IPS-20b (cell line): ENCODE measurements around the gene PPIF.

Source experiments
- H3K27ac ChIP-seq: one replicate; pipeline ENCODE4 v1.5.1; 2013; ENCODE audit warnings: low read length
- H3K27me3 ChIP-seq: 2 replicates; pipeline ENCODE4 v1.6.1; 2013; ENCODE audit warnings: mild to moderate bottlenecking, low read length, inconsistent platforms; ENCODE audit not compliant: insufficient read depth
- H3K36me3 ChIP-seq: 2 replicates; pipeline ENCODE4 v1.6.1; 2013; ENCODE audit warnings: low read depth, mild to moderate bottlenecking, inconsistent platforms, low read length, moderate library complexity; ENCODE audit not compliant: insufficient read depth
- H3K4me1 ChIP-seq: 2 replicates; pipeline ENCODE4 v1.6.1; 2013; ENCODE audit warnings: mild to moderate bottlenecking, control low read depth, inconsistent platforms, low read length, moderate library complexity; ENCODE audit not compliant: insufficient read depth
- H3K4me3 ChIP-seq: 2 replicates; pipeline ENCODE4 v1.5.1; 2013; ENCODE audit warnings: mild to moderate bottlenecking, low read length, inconsistent platforms
- H3K9ac ChIP-seq: 2 replicates; pipeline ENCODE4 v1.6.1; 2013; ENCODE audit warnings: low read depth, mild to moderate bottlenecking, inconsistent platforms, low read length, moderate library complexity
- H3K9me3 ChIP-seq: 2 replicates; pipeline ENCODE4 v1.6.1; 2013; ENCODE audit warnings: mild to moderate bottlenecking, low read depth, low read length, inconsistent platforms; ENCODE audit not compliant: insufficient read depth

The PPIF gene

DNA sequence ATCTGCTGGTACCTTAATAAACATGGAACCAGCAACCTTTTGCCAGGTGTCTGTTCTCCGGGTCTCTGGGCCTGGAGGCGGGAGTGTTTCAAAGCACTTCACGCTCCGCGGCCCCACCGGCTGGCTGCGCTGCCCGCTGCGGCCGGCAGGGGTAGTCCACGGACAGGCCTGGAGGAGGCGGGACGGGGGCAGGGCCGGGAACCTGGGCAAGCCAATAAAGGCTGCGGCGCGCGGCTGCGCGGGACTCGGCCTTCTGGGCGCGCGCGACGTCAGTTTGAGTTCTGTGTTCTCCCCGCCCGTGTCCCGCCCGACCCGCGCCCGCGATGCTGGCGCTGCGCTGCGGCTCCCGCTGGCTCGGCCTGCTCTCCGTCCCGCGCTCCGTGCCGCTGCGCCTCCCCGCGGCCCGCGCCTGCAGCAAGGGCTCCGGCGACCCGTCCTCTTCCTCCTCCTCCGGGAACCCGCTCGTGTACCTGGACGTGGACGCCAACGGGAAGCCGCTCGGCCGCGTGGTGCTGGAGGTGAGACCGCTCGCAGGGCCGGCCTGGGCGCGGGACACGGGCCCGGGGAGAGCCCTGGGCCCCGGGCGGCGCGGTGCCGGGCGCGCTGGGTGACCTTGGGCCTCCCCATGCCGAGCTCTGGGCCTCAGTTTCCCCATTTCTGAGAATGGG is at the start of gene PPIF:
TSS of gene PPIF (plus strand) at position 244 of the 668 bp plus-strand sequence. CDS start at position 324, 80 bp downstream.
- Histone ChIP-seq H3K9me3 (no peaks in the 10 kb centered on the region), H3K9ac (peak within 1 kb of the TSS; percentile 80), H3K36me3 (peaks cover 37% of the 10 kb centered on the region), H3K4me3 (peak within 1 kb of the TSS; percentile 79), H3K27me3 (no peaks in the 10 kb centered on the region), H3K4me1 (peaks cover 9% of the 10 kb centered on the region; the same call in 1 of the 2 replicates), H3K27ac (no peak within 1 kb of the TSS)

- H3K9me3 ChIP-seq: no peaks in the 10 kb centered on the region
- no peaks in the 10 kb centered on the region for H3K27me3 ChIP-seq
- no peak overlapping the region for H3K27ac ChIP-seq
- H3K36me3 ChIP-seq: peaks cover 94% of the 10 kb centered on the region
- no peaks in the 10 kb centered on the region for H3K4me1 ChIP-seq
- no peak overlapping the region for H3K4me3 ChIP-seq
- H3K9ac ChIP-seq: no peak overlapping the region
Observed at GRCh38 chr10:79298403-79299244, 48.6 kb upstream of the PPIF start.

DNA sequence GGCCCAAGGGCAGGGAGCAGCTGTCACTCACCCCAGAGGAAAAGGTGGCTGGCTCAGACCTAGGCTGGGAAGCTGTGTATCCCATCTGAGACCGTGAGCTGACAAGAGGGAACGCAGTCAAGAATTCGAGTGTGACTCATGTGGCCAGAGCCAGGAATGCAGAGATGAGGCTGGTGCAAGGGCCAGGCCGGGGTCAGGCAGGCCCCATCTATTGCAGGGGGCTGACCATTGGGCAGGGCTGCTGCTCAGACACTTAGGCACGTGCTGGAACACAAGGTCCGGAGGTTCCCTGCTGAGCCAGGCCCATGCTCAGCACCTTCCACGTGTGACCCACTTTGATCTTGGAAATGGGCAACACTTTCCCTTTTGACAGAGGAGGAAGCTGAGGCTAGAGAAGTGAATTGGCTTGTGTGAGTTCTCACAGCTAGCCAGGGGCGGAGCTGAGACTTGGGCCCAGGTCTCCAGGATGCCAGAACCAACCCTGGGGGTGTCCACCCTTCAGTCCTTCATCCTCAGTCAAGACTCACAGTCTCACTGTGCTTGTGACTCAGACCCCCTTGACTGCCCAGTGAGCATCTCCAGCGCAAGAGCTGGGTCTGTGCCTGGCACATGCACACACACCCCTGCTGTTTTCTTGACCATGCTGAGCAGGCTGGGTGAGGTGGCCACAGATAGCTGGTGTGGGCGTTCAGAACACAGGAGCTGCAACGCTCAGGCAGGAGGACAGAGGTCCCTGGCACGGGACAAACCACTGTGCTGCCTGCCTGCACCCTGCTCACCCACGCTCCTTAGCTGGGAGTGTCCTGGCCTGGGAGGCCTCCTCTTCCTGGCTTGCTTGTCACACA is 47.6 kb upstream of the PPIF start:
- H3K27ac ChIP-seq: no peak overlapping the region
- H3K9me3 ChIP-seq: no peaks in the 10 kb centered on the region
- H3K4me1 ChIP-seq: no peaks in the 10 kb centered on the region
- H3K4me3 ChIP-seq: no peak overlapping the region
- no peaks in the 10 kb centered on the region for H3K27me3 ChIP-seq
- no peak overlapping the region for H3K9ac ChIP-seq
- peaks cover 94% of the 10 kb centered on the region for H3K36me3 ChIP-seq

- H3K27me3 ChIP-seq: no peaks in the 10 kb centered on the region
- peaks cover 96% of the 10 kb centered on the region for H3K36me3 ChIP-seq
- no peak overlapping the region for H3K27ac ChIP-seq
- no peak overlapping the region for H3K4me3 ChIP-seq
- H3K9ac ChIP-seq: no peak overlapping the region
- H3K4me1 ChIP-seq: no peaks in the 10 kb centered on the region
- no peaks in the 10 kb centered on the region for H3K9me3 ChIP-seq
Observed at GRCh38 chr10:79300711-79301110, 46.6 kb upstream of the PPIF start.

DNA sequence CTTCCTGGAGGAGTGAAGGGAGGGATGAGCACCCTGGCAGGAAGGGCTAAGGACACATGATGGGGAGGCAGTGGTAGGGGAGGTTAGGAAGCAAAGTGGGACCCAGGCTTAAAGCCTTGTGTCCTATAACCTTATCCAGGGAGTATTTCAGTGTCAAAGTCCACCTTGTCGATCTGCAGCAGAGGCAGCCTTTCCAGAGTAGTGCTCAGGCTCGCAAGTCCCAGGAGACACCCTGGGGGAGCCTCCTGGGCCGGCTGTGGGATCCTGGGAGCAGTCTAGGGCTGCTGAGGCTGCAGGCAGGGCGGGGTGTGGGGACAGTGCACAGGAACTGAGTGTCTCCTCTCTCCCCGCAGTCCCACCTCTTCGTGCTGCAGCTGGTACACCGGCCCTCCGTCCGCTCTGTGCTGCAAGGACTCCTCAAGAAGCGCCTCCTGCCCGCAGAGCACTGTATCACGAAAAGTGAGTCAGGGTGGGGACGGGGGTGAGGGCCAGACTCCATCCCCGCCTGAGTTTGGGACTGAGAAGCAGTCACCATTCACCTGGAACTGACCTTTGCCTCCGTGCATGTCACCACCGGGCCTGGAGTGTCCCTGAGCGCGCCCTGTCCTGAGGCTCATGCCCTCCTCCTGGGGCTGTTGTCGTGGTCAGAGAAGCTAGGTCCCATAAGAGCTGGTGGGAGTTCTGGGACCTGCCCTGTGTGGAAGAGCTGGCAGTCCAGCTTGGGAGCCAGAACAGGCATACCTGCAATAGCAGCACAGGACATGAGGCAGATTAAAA is 45.3 kb upstream of the PPIF start:
- H3K4me1 ChIP-seq: no peaks in the 10 kb centered on the region
- H3K9ac ChIP-seq: no peak overlapping the region
- no peak overlapping the region for H3K4me3 ChIP-seq
- peaks cover 97% of the 10 kb centered on the region for H3K36me3 ChIP-seq
- no peak overlapping the region for H3K27ac ChIP-seq
- no peaks in the 10 kb centered on the region for H3K9me3 ChIP-seq
- H3K27me3 ChIP-seq: no peaks in the 10 kb centered on the region

DNA sequence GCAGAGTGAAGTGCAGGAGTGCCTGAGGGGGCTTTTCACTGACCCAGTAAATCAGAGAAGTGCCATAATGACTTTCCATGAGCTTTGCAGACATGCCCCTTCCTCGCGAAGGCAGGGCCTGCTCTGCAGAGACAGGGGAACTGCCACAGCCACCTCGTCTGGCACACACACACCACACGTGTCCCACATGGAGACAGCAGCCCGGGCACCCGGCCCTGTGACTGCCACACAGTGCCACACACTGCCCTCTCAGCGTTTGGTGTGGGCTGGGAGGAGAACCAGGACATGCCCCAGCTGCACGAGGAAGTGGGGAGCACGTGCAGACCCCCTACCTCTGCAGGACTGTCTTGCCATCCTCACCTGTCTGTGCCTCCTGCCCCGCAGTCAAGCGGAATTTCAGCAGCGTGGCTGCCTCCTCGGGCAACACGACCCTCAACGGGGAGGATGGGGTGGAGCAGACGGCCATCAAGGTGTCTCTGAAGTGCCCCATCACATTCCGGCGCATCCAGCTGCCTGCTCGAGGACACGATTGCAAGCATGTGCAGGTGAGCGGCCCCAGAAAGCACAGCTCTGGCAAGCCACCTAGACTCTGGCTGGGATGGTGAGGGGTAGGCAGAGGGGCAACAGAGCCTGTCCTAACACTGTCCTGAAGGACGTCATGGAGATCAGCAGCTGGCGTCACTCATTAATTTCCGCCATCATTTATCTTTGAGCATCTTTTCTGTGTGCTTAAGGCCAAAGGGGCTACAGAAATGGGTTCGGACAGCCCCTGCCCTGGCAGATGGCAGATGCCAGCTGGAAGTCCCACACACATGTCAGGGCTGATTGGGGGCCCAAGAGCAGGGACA is 43.4 kb upstream of the PPIF start:
- Histone ChIP-seq H3K27me3 (no peaks in the 10 kb centered on the region), H3K9me3 (no peaks in the 10 kb centered on the region), H3K9ac (no peak overlapping the region), H3K4me3 (no peak overlapping the region), H3K4me1 (no peaks in the 10 kb centered on the region), H3K27ac (no peak overlapping the region), H3K36me3 (peaks cover 97% of the 10 kb centered on the region)

DNA sequence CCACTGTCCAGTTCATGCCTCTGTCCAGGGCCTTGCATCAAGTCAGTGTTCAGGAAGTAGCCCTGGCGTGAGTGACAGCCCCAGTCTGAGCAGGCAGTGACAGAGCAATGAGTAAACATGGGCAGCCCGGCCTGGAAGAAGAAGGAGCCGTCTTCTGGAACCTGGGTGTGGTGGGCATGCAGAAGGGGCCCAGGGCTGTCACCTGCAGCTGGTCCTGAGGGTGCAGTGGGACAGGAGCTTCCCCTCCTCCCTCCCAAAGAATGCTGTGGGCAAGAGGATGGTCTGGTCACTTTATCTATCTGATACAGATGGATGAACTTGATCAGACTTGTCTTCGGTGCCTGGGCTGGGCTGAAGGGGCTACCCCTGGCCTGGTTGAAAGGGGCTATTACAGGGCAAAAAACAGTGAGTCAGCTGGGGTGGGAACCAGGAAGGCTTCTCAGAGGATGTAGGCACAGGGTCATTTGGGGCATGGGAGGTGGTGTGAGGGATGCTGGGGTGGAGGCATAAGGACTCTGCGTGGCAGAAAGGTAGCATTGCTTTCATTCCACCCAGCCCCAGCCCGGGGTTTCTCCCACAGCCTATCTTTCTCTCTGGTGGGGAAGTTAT is 42.7 kb upstream of the PPIF start:
- H3K4me1 ChIP-seq: no peaks in the 10 kb centered on the region
- H3K27me3 ChIP-seq: no peaks in the 10 kb centered on the region
- H3K27ac ChIP-seq: no peak overlapping the region
- no peak overlapping the region for H3K4me3 ChIP-seq
- H3K36me3 ChIP-seq: peaks cover 95% of the 10 kb centered on the region
- no peaks in the 10 kb centered on the region for H3K9me3 ChIP-seq
- no peak overlapping the region for H3K9ac ChIP-seq

DNA sequence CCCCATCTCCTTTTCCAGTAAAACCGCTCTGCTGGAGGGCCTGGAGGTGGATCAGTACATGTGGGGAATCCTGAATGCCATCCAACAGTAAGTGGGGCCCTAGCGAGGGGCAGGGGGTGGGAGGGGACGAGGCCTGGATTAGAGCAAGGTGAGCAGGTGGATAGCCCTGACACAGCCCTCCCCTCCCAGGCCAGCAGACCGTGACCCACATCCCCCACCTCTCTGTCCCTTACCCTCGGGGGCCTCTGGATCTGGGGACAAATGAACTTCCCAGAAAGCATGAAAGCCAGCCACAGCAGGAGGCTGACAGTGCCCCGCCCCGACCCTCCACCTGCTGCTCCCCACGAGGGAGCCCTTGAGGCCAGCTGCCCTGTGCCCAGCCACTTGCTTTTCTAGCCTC is 41.8 kb upstream of the PPIF start:
- no peaks in the 10 kb centered on the region for H3K4me1 ChIP-seq
- peaks cover 88% of the 10 kb centered on the region for H3K36me3 ChIP-seq
- no peaks in the 10 kb centered on the region for H3K27me3 ChIP-seq
- no peaks in the 10 kb centered on the region for H3K9me3 ChIP-seq
- H3K4me3 ChIP-seq: no peak overlapping the region
- no peak overlapping the region for H3K9ac ChIP-seq
- no peak overlapping the region for H3K27ac ChIP-seq

GRCh38 chr10:79305988-79306387 is 41.3 kb upstream of the PPIF start:
- no peaks in the 10 kb centered on the region for H3K27me3 ChIP-seq
- H3K4me3 ChIP-seq: no peak overlapping the region
- peaks cover 83% of the 10 kb centered on the region for H3K36me3 ChIP-seq
- no peaks in the 10 kb centered on the region for H3K9me3 ChIP-seq
- no peak overlapping the region for H3K9ac ChIP-seq
- no peaks in the 10 kb centered on the region for H3K4me1 ChIP-seq
- no peak overlapping the region for H3K27ac ChIP-seq

DNA sequence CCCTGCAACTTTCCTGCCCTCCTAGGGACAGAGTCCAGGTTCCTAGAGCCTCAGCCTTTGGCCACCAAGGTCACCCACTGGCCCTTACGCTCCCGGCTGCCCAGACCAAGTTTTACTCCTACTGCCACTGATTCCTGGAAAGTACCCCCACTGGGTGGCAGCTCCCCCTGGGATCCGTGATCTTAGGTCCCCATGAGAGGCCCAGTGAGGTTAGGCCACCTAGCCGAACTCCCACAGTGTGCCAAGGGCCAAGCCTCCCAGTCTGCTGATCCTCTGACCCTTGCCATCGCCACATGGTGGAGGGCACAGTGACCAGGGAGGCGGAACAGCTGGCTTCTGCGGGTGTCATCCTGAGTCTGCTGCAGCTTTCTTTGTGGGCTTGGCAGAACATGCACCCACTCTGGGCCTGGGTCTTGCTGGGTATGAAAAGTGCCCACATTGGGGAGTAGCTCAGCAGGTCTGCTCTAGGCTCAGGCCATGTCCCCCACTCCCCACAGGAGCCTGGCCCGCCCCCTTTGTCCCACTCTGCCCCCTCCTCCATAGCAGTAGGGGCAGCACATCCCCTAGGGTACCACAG is 40.5 kb upstream of the PPIF start:
- Histone ChIP-seq H3K27me3 (no peaks in the 10 kb centered on the region), H3K4me1 (no peaks in the 10 kb centered on the region), H3K27ac (no peak overlapping the region), H3K4me3 (no peak overlapping the region), H3K9me3 (no peaks in the 10 kb centered on the region), H3K36me3 (peaks cover 76% of the 10 kb centered on the region), H3K9ac (no peak overlapping the region)
